Fibroblast of lung (primary cell): Measurements from ENCODE around the gene CLCN7. TPM values are rescaled to one million over a fixed set of nuclear protein-coding genes. Genes with fewer than 3 reads are reported as not detected.

Experiments used
- DNase-seq, 2 donors: peaks; one replicate each; pipeline versions ENCODE4 v3.0.0 to v3.0.0-alpha.2; 2010; ENCODE audit warnings: low read depth in 2 of 2
- H2AFZ ChIP-seq: 2 replicates; pipeline ENCODE4 v1.5.1; 2012; ENCODE audit warnings: low read length, control low read depth, inconsistent platforms
- H3K27ac ChIP-seq: 2 replicates; pipeline ENCODE4 v1.5.1; 2011; ENCODE audit warnings: low read length, control low read depth; ENCODE audit not compliant: insufficient read depth
- H3K27me3 ChIP-seq: 2 replicates; pipeline ENCODE4 v1.5.1; 2011; ENCODE audit warnings: mild to moderate bottlenecking, low read length; ENCODE audit not compliant: control insufficient read depth, insufficient read depth
- H3K36me3 ChIP-seq: 2 replicates; pipeline ENCODE4 v1.5.1; 2011; ENCODE audit warnings: low read length; ENCODE audit not compliant: control insufficient read depth, insufficient read depth
- H3K4me1 ChIP-seq: 2 replicates; pipeline ENCODE4 v1.5.1; 2011; ENCODE audit warnings: low read length; ENCODE audit not compliant: control insufficient read depth, insufficient read depth; ENCODE audit errors: extremely low read depth
- H3K4me2 ChIP-seq: 2 replicates; pipeline ENCODE4 v1.5.1; 2011; ENCODE audit warnings: low read length, control low read depth; ENCODE audit not compliant: insufficient read depth; ENCODE audit errors: extremely low read depth
- H3K4me3 ChIP-seq, 4 experiments: fragments of 200-600 bp in 1 of 4; sonication (generic) in 1 of 4; replicated peaks in 1 of 4; 2 replicates each; pipeline ENCODE4 v1.5.1; 2011 to 2016; ENCODE audit warnings: low read length in 4 of 4, low read depth in 3 of 4, mild to moderate bottlenecking in 3 of 4, control low read depth in 2 of 4, inconsistent platforms in 1 of 4, mixed read lengths in 1 of 4; ENCODE audit not compliant: insufficient read depth in 1 of 4; ENCODE audit errors: control extremely low read depth in 1 of 4
- H3K79me2 ChIP-seq: 2 replicates; pipeline ENCODE4 v1.5.1; 2012; ENCODE audit warnings: mild to moderate bottlenecking, low read length, inconsistent platforms; ENCODE audit not compliant: control insufficient read depth, insufficient read depth
- H3K9ac ChIP-seq: 2 replicates; pipeline ENCODE4 v1.5.1; 2011; ENCODE audit warnings: mild to moderate bottlenecking, low read length, control low read depth; ENCODE audit not compliant: insufficient read depth
- H3K9me3 ChIP-seq: 2 replicates; pipeline ENCODE4 v1.5.1; 2012; ENCODE audit warnings: low read depth, low read length; ENCODE audit not compliant: control insufficient read depth, insufficient read depth
- H4K20me1 ChIP-seq: 2 replicates; pipeline ENCODE4 v1.5.1; 2011; ENCODE audit warnings: low read length; ENCODE audit not compliant: control insufficient read depth, insufficient read depth; ENCODE audit errors: extremely low read depth
- EZH2 ChIP-seq: IDR thresholded peaks from 2 replicates; pipeline ENCODE4 v1.5.1; 2012; ENCODE audit warnings: low read length, control low read depth, mild to moderate bottlenecking; ENCODE audit errors: missing control alignments
- polyA plus RNA-seq, 2 donors: library from polyadenylated mRNA; depleted of rRNA in 1 of 2; stranded (reverse) in 1 of 2; unstranded in 1 of 2; fragments of >200 nt; gene quantifications; 2 replicates each; pipeline ENCODE4 v1.2.1, GENCODE V29; 2011 to 2012; ENCODE audit warnings: missing spikeins in 1 of 2
- total RNA-seq: library from RNA; depleted of rRNA; stranded (reverse); fragments of >200 nt; gene quantifications from 2 replicates; pipeline ENCODE4 v1.2.1, GENCODE V29; 2014
- TF ChIP-seq, protein P1 (sequence below), 2 donors: IDR thresholded peaks in 1 of 2; conservative IDR thresholded peaks in 1 of 2; 1 replicate in 1 of 2; 2 replicates in 1 of 2; pipeline ENCODE4 v1.5.1; 2011 to 2012; ENCODE audit warnings: low read length in 2 of 2, control low read depth in 1 of 2, inconsistent platforms in 1 of 2, low read depth in 1 of 2, mild to moderate bottlenecking in 1 of 2

CLCN7 gene
- total and polyA plus RNA-seq, 2 donors (not counting 1 experiment from before 2014, with no cell fraction given), result 25.0 to 83.4 TPM

DNA sequence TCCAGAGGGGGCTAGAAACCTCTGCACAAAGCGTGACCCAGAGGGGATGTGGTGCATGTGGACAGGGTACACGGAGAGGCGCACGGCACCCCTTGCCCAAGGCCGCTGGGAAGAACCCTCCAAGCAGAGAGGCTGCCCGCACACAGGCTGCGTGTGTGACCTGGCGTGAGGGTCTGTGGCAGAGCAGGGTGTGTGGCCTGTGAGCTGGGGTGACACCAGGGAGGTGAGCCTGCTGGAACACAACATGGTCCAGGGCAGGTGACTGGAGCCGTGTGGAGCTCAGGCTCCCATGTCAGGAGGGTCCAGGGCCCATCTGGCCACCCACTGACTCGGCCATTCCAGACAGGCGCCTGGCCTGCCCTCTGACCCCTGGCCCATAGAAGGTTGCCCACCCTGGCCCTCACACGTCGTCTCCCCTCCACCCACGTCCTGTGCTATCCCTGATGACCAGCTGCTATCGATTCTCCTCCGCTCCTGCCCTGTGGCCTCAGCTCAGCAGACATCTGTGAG, 43.9 kb upstream of the CLCN7 start:
- Histone ChIP-seq H3K4me2 (no peak overlapping the region), H3K9me3 (no peaks in the 10 kb centered on the region)

GRCh38 chr16:1514507-1514906, 39.7 kb upstream of the CLCN7 start:
- Histone ChIP-seq H3K9me3 (no peaks in the 10 kb centered on the region), H2AFZ (no peak overlapping the region), H3K4me1 (no peaks in the 10 kb centered on the region), H3K79me2 (no peaks in the 10 kb centered on the region), H3K4me2 (no peak overlapping the region), H3K27me3 (no peaks in the 10 kb centered on the region), H3K9ac (no peak overlapping the region), H3K4me3 (no peak overlapping the region), H3K27ac (no peak overlapping the region), H3K36me3 (peaks cover 8% of the 10 kb centered on the region), H4K20me1 (no peaks in the 10 kb centered on the region)
- TF ChIP-seq, protein P1, sequence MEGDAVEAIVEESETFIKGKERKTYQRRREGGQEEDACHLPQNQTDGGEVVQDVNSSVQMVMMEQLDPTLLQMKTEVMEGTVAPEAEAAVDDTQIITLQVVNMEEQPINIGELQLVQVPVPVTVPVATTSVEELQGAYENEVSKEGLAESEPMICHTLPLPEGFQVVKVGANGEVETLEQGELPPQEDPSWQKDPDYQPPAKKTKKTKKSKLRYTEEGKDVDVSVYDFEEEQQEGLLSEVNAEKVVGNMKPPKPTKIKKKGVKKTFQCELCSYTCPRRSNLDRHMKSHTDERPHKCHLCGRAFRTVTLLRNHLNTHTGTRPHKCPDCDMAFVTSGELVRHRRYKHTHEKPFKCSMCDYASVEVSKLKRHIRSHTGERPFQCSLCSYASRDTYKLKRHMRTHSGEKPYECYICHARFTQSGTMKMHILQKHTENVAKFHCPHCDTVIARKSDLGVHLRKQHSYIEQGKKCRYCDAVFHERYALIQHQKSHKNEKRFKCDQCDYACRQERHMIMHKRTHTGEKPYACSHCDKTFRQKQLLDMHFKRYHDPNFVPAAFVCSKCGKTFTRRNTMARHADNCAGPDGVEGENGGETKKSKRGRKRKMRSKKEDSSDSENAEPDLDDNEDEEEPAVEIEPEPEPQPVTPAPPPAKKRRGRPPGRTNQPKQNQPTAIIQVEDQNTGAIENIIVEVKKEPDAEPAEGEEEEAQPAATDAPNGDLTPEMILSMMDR (conservative IDR thresholded peaks at IDR 0.05 in 1 of 2, IDR thresholded peaks at IDR 0.05 in 1 of 2; ENCODE audit: low read depth in 1 of 2, low read length in 2 of 2), result no peak
- no peak for TF ChIP-seq EZH2
- DNase-seq, result no peak

More for the DNA sequence above, 43.9 kb upstream of the CLCN7 start:
- TF ChIP-seq EZH2, result no peak
- TF ChIP-seq, protein P1 (conservative IDR thresholded peaks at IDR 0.05 in 1 of 2, IDR thresholded peaks at IDR 0.05 in 1 of 2; ENCODE audit: low read depth in 1 of 2, low read length in 2 of 2), result no peak
- Histone ChIP-seq H3K79me2 (no peaks in the 10 kb centered on the region), H3K4me3 (no peak overlapping the region), H2AFZ (no peak overlapping the region), H4K20me1 (no peaks in the 10 kb centered on the region), H3K36me3 (no peaks in the 10 kb centered on the region), H3K9ac (no peak overlapping the region), H3K27me3 (no peaks in the 10 kb centered on the region), H3K4me1 (no peaks in the 10 kb centered on the region), H3K27ac (no peak overlapping the region)
- DNase-seq, result no peak

- Histone ChIP-seq H3K4me2 (no peak overlapping the region), H3K27ac (no peak overlapping the region), H3K9me3 (no peaks in the 10 kb centered on the region), H3K9ac (no peak overlapping the region), H3K36me3 (peaks cover 12% of the 10 kb centered on the region), H3K79me2 (no peaks in the 10 kb centered on the region), H3K4me1 (no peaks in the 10 kb centered on the region), H2AFZ (no peak overlapping the region), H3K4me3 (no peak overlapping the region), H3K27me3 (no peaks in the 10 kb centered on the region), H4K20me1 (no peaks in the 10 kb centered on the region)
- DNase-seq, result no peak
- TF ChIP-seq, protein P1 (conservative IDR thresholded peaks at IDR 0.05 in 1 of 2, IDR thresholded peaks at IDR 0.05 in 1 of 2; ENCODE audit: low read depth in 1 of 2, low read length in 2 of 2), result no peak
- no peak for TF ChIP-seq EZH2
These were observed 37.9 kb upstream of the CLCN7 start for GRCh38 chr16:1512774-1513173.
